DMS53 treated with DMSO at 0.1 percent for 48 hours (cell line): Measurements from ENCODE around the gene FBXO47.

ENCODE experiments used
- DNase-seq: peaks from one replicate; lab custom pipeline; 2025; ENCODE audit not compliant: unreplicated experiment; lab: John Stamatoyannopoulos, UW

The FBXO47 gene

DNA sequence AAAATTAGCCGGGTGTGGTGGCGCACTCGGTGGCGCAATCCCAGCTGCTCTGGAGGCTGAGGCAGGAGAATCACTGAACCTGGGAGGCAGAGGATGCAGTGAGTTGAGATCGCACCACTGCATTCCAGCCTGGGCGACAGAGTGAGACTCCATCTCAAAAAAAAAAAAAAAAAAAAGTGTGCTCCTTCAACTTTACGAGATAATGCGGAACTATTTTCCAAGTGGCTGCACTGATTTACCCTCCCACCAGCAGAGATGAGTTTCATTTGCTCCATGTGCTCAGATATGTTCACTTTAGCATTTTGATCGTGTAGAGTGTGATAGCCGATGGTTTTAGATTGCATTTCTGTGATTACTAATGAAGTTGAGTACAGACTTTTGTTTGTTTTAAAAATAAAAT, 61.8 kb downstream of the FBXO47 start:
- no peak for DNase-seq

GRCh38 chr17:38904892-38905291, 62.3 kb downstream of the FBXO47 start:
- no peak for DNase-seq

DNA sequence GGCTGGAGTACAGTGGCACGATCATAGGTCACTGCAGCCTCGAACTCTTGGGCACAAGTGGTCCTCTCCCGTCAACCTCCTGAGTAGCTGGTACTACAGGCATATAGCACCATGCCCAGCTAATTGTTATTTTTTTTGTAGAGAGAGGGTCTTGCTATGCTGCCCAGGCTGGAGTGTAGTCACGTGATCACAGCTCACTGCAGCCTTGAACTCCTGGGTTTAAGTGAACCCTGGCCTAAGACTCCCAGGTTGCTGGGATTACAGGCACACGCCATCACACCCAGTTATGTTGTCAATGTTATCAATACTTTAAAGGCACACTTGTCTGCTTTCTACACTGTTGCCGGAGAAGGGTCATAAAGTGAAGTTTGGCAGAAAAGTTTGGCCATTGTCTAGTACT, 63.8 kb downstream of the FBXO47 start:
- DNase-seq: no peak

- no peak for DNase-seq
Measured at GRCh38 chr17:38900978-38901656, 66.1 kb downstream of the FBXO47 start.

DNA sequence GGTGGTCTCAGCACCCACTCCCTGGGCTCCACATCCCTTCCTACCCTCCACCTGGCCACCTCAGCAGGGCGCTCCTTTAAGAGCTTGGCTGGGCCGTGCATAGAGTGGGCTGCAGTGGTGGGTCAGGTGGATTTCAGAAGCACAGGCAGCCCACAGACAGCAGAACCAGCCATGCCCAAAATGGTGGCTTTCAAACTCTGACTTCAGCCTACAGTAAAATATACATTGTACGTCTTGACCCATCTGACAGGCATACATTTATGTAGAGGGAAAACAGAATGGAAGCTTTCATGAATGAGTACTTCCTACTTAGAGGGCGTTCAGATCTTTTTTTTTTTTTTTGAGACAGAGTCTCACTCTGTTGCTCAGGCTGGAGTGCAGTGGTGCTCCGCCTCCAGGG, 67.8 kb downstream of the FBXO47 start:
- no peak for DNase-seq

DNA sequence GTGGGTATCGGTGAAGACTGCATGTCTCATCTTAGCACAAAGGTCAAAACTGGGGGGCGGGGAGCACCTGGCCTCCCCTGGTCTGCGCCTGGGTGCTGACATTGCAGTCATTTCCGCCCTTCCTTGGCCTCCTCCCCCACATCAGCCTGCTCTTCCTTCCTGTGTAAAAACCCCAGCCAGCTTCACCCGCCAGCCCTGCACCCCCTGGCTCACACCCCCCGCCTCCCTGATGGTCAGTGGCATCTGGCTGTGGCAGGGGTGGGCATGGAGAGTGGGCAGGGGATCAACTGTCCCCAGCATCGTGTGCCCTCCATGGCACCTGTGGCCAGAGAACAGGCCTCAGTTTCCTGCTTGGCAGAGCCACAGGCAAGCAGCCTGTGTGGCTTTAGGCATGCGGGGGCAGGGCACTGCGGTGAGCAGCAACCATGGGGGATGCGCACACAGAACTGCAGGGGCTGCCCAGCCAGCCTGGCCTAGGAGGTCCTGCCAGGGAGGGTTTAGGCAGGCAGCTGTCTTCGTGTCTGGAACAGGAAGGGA, 68.3 kb downstream of the FBXO47 start:
- no peak for DNase-seq

GRCh38 chr17:38898291-38898679, 68.9 kb downstream of the FBXO47 start:
- DNase-seq: no peak

GRCh38 chr17:38897671-38898290, 69.4 kb downstream of the FBXO47 start:
- no peak for DNase-seq

DNA sequence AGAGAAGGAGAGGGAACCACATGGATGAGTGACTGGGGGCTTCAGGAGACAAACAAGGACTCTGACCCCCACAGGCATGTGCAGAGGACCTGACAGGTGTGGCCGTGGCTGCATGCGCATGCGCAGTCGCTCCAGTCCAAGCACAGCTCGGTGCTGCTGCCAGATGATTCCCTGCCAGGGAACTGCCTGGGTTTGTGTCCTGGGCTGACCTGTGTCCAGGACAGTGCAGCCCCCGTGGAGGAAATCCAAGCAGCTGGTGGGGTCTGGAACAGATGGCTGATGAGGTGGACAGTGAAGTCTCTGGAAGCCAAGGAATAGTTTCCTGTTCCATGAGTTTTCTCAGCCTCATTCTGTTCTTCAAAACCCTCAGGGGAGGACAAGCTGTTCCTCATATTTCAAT, 70.0 kb downstream of the FBXO47 start:
- no peak for DNase-seq

DNA sequence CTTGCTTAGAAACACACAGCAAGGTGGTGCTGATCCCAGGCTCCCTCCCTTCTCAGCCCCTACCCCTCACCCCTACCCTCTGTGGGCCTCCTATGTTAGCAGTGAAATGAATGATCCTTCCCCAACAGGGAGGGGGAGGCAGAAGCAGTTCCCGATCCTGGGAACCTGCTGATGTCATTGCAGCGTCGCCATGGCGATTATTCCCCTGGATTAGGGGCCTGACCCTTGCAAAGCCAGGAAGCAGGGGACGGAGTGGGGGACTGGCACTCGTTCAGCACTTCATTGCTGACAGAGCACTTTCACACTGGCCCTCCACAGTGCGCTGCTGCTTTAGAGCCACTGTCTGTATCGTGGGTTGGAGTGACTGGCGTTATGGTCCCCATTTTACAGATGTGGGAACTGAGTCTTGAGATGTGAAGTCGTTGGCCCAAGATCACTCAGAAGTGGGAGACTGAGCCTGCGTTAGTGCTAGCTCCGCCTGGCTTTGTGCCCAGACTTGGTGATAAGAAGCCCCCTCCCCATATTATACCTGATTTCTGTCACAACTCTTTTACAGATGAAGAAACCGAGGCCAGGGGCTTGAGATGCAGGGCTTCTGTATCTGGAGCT, 70.8 kb downstream of the FBXO47 start:
- no peak for DNase-seq

- no peak for DNase-seq
Measured at GRCh38 chr17:38894276-38894675, 72.9 kb downstream of the FBXO47 start.

- DNase-seq: no peak
Measured at GRCh38 chr17:38893607-38894006, 73.6 kb downstream of the FBXO47 start.

DNA sequence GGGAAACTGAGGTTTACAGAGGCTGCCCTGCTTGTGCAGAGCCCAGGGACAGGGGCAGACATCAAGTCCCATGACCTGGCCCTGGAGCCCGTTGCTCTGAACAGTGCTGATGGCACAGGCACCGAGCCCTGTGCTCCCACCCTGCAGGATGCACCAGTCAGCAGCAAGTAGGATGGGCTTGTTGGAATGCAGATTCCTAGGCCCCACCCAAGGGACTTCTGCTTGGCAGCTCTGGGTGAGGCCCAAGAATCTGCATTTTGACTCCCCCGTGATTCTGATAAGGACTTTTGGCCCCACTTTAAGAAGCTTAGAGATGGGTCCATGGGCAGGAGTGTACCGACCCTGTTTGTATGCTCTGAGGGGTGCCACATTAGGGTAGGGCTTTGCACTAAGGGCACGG, 74.1 kb downstream of the FBXO47 start:
- DNase-seq: no peak

DNA sequence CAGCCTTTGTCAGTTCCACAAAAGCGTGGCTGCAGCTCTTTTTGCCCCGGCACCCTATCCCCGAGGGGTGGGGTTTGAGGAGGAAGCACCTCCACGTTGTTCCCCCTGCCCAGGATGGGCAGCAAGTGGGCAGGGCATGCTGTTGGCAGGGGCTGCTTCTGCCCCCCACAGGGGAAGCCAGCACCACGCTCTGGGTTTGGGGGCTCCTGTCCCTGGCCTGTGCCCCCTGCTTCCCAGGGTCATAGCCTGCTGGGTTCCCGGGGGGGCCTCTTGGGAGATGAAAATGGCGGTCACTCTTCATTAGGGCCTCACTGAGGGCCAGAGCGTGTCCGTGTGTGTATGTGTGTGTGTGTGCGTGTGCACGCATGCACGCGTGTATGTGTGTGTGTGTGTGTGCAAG, 74.6 kb downstream of the FBXO47 start:
- DNase-seq: no peak

DNA sequence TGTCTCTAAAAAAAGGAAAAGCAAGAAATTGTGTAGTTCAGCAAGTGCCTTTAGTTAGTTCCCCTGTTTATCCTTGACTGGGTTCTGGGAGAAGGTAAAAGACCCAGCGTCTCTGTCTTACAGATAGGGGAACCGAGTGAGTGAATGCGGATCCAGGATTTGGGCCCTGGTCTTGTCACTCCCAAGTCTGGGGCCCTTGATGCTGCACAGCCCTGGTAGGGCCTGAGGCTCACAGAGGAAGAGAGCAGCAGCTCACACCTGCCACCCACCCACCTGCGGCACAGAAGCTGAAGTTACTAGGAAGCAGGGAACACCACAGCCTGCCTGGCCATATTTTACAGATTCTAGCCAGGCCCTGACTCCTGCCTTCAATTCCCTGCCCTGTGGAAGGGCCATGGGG, 75.1 kb downstream of the FBXO47 start:
- DNase-seq: no peak

GRCh38 chr17:38891441-38891840, 75.8 kb downstream of the FBXO47 start:
- DNase-seq: no peak

DNA sequence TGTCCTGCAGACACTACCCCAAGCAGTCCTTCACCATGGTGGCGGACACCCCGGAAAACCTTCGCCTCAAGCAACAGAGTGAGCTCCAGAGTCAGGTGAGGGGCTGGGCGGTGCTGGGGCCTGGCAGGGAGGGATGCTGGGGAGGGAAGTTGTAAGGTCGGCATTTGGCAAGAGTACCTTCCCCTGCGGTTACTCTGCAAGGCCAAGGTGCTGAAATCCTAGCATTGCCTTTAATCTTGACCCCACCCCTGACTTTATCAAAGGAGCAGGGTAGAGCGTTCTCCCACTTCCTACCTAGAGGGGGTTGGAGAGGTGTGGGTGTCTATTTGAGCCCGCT, 76.8 kb downstream of the FBXO47 start:
- DNase-seq: no peak

GRCh38 chr17:38889745-38890409, 77.3 kb downstream of the FBXO47 start:
- no peak for DNase-seq

DNA sequence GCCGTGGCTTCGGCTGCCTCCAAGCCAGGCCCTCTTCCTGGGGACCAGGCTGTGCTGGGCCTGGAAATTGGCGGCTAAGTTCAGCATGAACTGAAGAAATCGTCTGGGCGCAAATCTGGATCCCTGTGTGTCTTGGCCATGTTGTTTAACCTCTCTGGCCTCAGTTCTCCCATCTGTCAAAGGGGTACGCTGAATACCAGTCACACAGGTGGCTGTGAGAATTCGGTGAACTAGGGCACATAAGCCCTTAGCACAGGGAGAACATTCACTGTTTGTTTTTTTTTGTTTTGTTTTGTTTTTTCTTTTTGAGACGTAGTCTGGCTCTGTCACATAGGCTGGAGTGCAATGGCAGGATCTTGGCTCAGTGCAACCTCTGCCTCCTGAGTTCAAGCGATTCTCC, 78.4 kb downstream of the FBXO47 start:
- no peak for DNase-seq

- DNase-seq: no peak
Measured at GRCh38 chr17:38886643-38887010, 80.6 kb downstream of the FBXO47 start.
